ENCODE measurements around the gene WIZ. TPM values are rescaled to one million over a fixed set of nuclear protein-coding genes. Genes with fewer than 3 reads are reported as not detected.

Gene WIZ
- total RNA-seq, 1 experiment from 2014 or later, result 37.5 TPM

GRCh38 chr19:15437355-15438123 lies 12.2 kb downstream of the WIZ start:
- CTCF ChIA-PET, result interaction anchor here (1.4 kb wide), 2 partner anchors 18 to 118 kb away, joined by 4 to 9 read pairs; partner anchors contain the start of gene AKAP8L
- peaks cover 19% of the 10 kb centered on the region for H3K4me1 ChIP-seq
- H3K36me3 ChIP-seq (ENCODE audit: control insufficient read depth, insufficient read depth, low read length), result no peaks in the 10 kb centered on the region
- intact Hi-C loops (cut with micrococcal nuclease; ENCODE audit: unreplicated experiment), result loop anchor here (1.0 kb wide), 1 partner anchor 32 kb away; no protein-coding TSS in a partner anchor
- Mint-ChIP-seq H3K9me3 (ENCODE audit: unreplicated experiment) (no peaks in the 10 kb centered on the region), H3K27ac (ENCODE audit: unreplicated experiment) (peak overlapping the region; percentile 37), H3K4me3 (ENCODE audit: unreplicated experiment) (no peak overlapping the region), H3K4me1 (ENCODE audit: low read depth, unreplicated experiment) (peaks cover 7% of the 10 kb centered on the region), H3K36me3 (ENCODE audit: insufficient read depth, unreplicated experiment) (no peaks in the 10 kb centered on the region), H3K27me3 (ENCODE audit: insufficient read depth, unreplicated experiment) (no peaks in the 10 kb centered on the region)
- POLR2A ChIA-PET, result interaction anchor here (1.5 kb wide), 1 partner anchor 19 kb away, joined by 3 read pairs; the partner anchor contains the start of gene AKAP8L
- no peaks in the 10 kb centered on the region for H3K27me3 ChIP-seq (replicated peaks; ENCODE audit: control insufficient read depth, insufficient read depth, low read length)
- H3K9me3 ChIP-seq, result no peaks in the 10 kb centered on the region
- peak in 1 of 2 experiments; percentile 50 for DNase-seq
- no peak for TF ChIP-seq CTCF (IDR thresholded peaks at IDR 0.05; ENCODE audit: insufficient read depth in 1 of 2, low read depth in 1 of 2, low read length in 1 of 2, severe bottlenecking in 1 of 2, unreplicated experiment in 1 of 2)
- BruUV-seq (replicated peaks), result no TSS peak
- H3K4me3 ChIP-seq (ENCODE audit: low read depth, low read length), result no peak overlapping the region

GRCh38 chr19:15436826-15437110 lies 13.0 kb downstream of the WIZ start:
- intact Hi-C loops (cut with micrococcal nuclease; ENCODE audit: unreplicated experiment), result no loop called here
- Histone ChIP-seq H3K9me3 (no peaks in the 10 kb centered on the region), H3K27me3 (replicated peaks; ENCODE audit: control insufficient read depth, insufficient read depth, low read length) (no peaks in the 10 kb centered on the region), H3K4me3 (ENCODE audit: low read depth, low read length) (no peak overlapping the region), H3K4me1 (peaks cover 19% of the 10 kb centered on the region), H3K36me3 (ENCODE audit: control insufficient read depth, insufficient read depth, low read length) (no peaks in the 10 kb centered on the region)
- TF ChIP-seq CTCF (IDR thresholded peaks at IDR 0.05; ENCODE audit: insufficient read depth in 1 of 2, low read depth in 1 of 2, low read length in 1 of 2, severe bottlenecking in 1 of 2, unreplicated experiment in 1 of 2), result no peak
- peaks cover 9% of the 10 kb centered on the region for H3K4me1 Mint-ChIP-seq (ENCODE audit: low read depth, unreplicated experiment)
- H3K27ac Mint-ChIP-seq (ENCODE audit: unreplicated experiment), result no peak overlapping the region
- ChIA-PET CTCF (interaction anchor here (1.4 kb wide), 2 partner anchors 17 to 119 kb away, joined by 4 to 9 read pairs; partner anchors contain the start of gene AKAP8L), POLR2A (interaction anchor here (1.5 kb wide), 1 partner anchor 18 kb away, joined by 3 read pairs; the partner anchor contains the start of gene AKAP8L)
- H3K9me3 Mint-ChIP-seq (ENCODE audit: unreplicated experiment), result no peaks in the 10 kb centered on the region
- no peaks in the 10 kb centered on the region for H3K27me3 Mint-ChIP-seq (ENCODE audit: insufficient read depth, unreplicated experiment)
- no TSS peak for BruUV-seq (replicated peaks)
- no peak overlapping the region for H3K4me3 Mint-ChIP-seq (ENCODE audit: unreplicated experiment)
- H3K36me3 Mint-ChIP-seq (ENCODE audit: insufficient read depth, unreplicated experiment), result peaks cover 3% of the 10 kb centered on the region
- DNase-seq, result no peak

- H3K27me3 Mint-ChIP-seq (ENCODE audit: insufficient read depth, unreplicated experiment), result no peaks in the 10 kb centered on the region
- H3K4me3 Mint-ChIP-seq (ENCODE audit: unreplicated experiment), result no peak overlapping the region
- no peaks in the 10 kb centered on the region for H3K9me3 ChIP-seq
- H3K36me3 ChIP-seq (ENCODE audit: control insufficient read depth, insufficient read depth, low read length), result no peaks in the 10 kb centered on the region
- peaks cover 25% of the 10 kb centered on the region for H3K4me1 ChIP-seq
- no TSS peak for BruUV-seq (replicated peaks)
- H3K4me1 Mint-ChIP-seq (ENCODE audit: low read depth, unreplicated experiment), result peaks cover 14% of the 10 kb centered on the region
- H3K27me3 ChIP-seq (replicated peaks; ENCODE audit: control insufficient read depth, insufficient read depth, low read length), result no peaks in the 10 kb centered on the region
- ChIA-PET CTCF (no interaction called here), POLR2A (no interaction called here)
- no peak overlapping the region for H3K4me3 ChIP-seq (ENCODE audit: low read depth, low read length)
- intact Hi-C loops (cut with micrococcal nuclease; ENCODE audit: unreplicated experiment), result no loop called here
- no peak overlapping the region for H3K27ac Mint-ChIP-seq (ENCODE audit: unreplicated experiment)
- peaks cover 9% of the 10 kb centered on the region for H3K36me3 Mint-ChIP-seq (ENCODE audit: insufficient read depth, unreplicated experiment)
- no peaks in the 10 kb centered on the region for H3K9me3 Mint-ChIP-seq (ENCODE audit: unreplicated experiment)
- DNase-seq, result no peak
- TF ChIP-seq CTCF (IDR thresholded peaks at IDR 0.05; ENCODE audit: insufficient read depth in 1 of 2, low read depth in 1 of 2, low read length in 1 of 2, severe bottlenecking in 1 of 2, unreplicated experiment in 1 of 2), result no peak
Measured at GRCh38 chr19:15436012-15436825, 13.5 kb downstream of the WIZ start.

All from Caco-2 (cell line).